ENCODE results near the gene SIRT3. TPM values are rescaled to one million over a fixed set of nuclear protein-coding genes. Genes with fewer than 3 reads are reported as not detected.
"Not testable (repeated sequence)": the region's sequence is repeated elsewhere in the genome, so short reads cannot be mapped to it uniquely, and the experiment has no call there.

Gene SIRT3
- polyA plus RNA-seq, 3 donors: 26.5 to 39.3 (median 29.2) TPM

GRCh38 chr11:223884-224283, 12.3 kb downstream of the SIRT3 start:
- no peak for DNase-seq (ENCODE audit: extremely low read depth in 1 of 11, low read depth in 9 of 11, low spot score in 4 of 11)

- no peak for DNase-seq (ENCODE audit: extremely low read depth in 1 of 11, low read depth in 9 of 11, low spot score in 4 of 11)
These were observed 12.9 kb downstream of the SIRT3 start for GRCh38 chr11:223026-223789.

- no peak for DNase-seq (ENCODE audit: extremely low read depth in 1 of 11, low read depth in 9 of 11, low spot score in 4 of 11)
These were observed 13.9 kb downstream of the SIRT3 start for GRCh38 chr11:221998-222789.

GRCh38 chr11:221539-221938, 14.6 kb downstream of the SIRT3 start:
- no peak for DNase-seq (ENCODE audit: extremely low read depth in 1 of 11, low read depth in 9 of 11, low spot score in 4 of 11)

GRCh38 chr11:220641-221215, 15.4 kb downstream of the SIRT3 start:
- DNase-seq (ENCODE audit: extremely low read depth in 1 of 11, low read depth in 9 of 11, low spot score in 4 of 11): not testable (repeated sequence)

- DNase-seq (ENCODE audit: extremely low read depth in 1 of 11, low read depth in 9 of 11, low spot score in 4 of 11): no peak
These were observed 17.1 kb downstream of the SIRT3 start for GRCh38 chr11:218815-219593.

- DNase-seq (ENCODE audit: extremely low read depth in 1 of 11, low read depth in 9 of 11, low spot score in 4 of 11): no peak
These were observed 18.4 kb downstream of the SIRT3 start for GRCh38 chr11:217704-218103.

- no peak for DNase-seq (ENCODE audit: extremely low read depth in 1 of 11, low read depth in 9 of 11, low spot score in 4 of 11)
These were observed 19.8 kb downstream of the SIRT3 start for GRCh38 chr11:216081-216974.

GRCh38 chr11:215581-216037, 20.5 kb downstream of the SIRT3 start:
- no peak for DNase-seq (ENCODE audit: extremely low read depth in 1 of 11, low read depth in 9 of 11, low spot score in 4 of 11)

GRCh38 chr11:214083-214482, 22.1 kb downstream of the SIRT3 start:
- DNase-seq (ENCODE audit: extremely low read depth in 1 of 11, low read depth in 9 of 11, low spot score in 4 of 11): no peak

- no peak for DNase-seq (ENCODE audit: extremely low read depth in 1 of 11, low read depth in 9 of 11, low spot score in 4 of 11)
These were observed 23.0 kb downstream of the SIRT3 start for GRCh38 chr11:213111-213510.

- no peak for DNase-seq (ENCODE audit: extremely low read depth in 1 of 11, low read depth in 9 of 11, low spot score in 4 of 11)
These were observed 23.7 kb downstream of the SIRT3 start for GRCh38 chr11:212150-213100.

GRCh38 chr11:211741-212140, 24.4 kb downstream of the SIRT3 start:
- DNase-seq (ENCODE audit: extremely low read depth in 1 of 11, low read depth in 9 of 11, low spot score in 4 of 11): no peak

- DNase-seq (ENCODE audit: extremely low read depth in 1 of 11, low read depth in 9 of 11, low spot score in 4 of 11): no peak
These were observed 24.8 kb downstream of the SIRT3 start for GRCh38 chr11:211295-211694.

- DNase-seq (ENCODE audit: extremely low read depth in 1 of 11, low read depth in 9 of 11, low spot score in 4 of 11): no peak
These were observed 25.4 kb downstream of the SIRT3 start for GRCh38 chr11:210803-211180.

GRCh38 chr11:210122-210802, 25.9 kb downstream of the SIRT3 start:
- no peak for DNase-seq (ENCODE audit: extremely low read depth in 1 of 11, low read depth in 9 of 11, low spot score in 4 of 11)

Measured in renal cortex interstitium (tissue), 11 donors.